Adrenal gland (tissue), 5 donors: ENCODE data around the gene MARF1.

Source experiments
- POLR2A ChIP-seq, 2 donors: fragments of 450-650 bp; IDR thresholded peaks; one replicate each; pipeline ENCODE4 v1.6.1; 2017; ENCODE audit warnings: antibody characterized with exemption in 2 of 2, mild to moderate bottlenecking in 2 of 2, moderate library complexity in 1 of 2
- TF ChIP-seq, protein P1 (sequence below), 6 experiments: fragments of 450-650 bp in 4 of 6; fragments of 200-600 bp in 2 of 6; sonication (generic) in 1 of 6; IDR thresholded peaks; 1 replicate in 5 of 6; 2 replicates in 1 of 6; pipeline versions ENCODE4 v1.5.1 to v1.8.0; 2016 to 2021; ENCODE audit warnings: antibody characterized with exemption in 6 of 6, mild to moderate bottlenecking in 2 of 6, moderate library complexity in 1 of 6
- donor health status: DM: no; HTN: no; CAD: no.

DNA sequence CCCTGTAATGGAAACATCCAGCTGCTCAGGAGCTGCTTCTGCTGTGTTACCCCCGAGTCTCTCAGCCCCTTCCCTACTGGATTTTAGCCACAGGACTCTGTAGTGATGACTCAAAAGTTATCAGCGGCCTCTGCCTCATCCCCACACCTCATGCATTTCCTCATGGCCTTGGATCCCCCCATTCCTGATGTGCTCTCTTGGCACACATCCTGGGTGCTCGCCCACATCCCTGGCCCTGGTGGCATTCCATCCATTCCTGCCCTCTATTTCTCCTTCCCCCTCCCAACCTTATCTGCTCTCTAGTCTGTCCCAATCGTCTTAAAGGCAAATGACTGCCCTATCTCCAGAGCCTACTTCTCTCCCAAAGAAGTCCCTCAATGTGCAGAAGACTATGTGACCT is 24.6 kb downstream of the MARF1 start:
- TF ChIP-seq, protein P1, sequence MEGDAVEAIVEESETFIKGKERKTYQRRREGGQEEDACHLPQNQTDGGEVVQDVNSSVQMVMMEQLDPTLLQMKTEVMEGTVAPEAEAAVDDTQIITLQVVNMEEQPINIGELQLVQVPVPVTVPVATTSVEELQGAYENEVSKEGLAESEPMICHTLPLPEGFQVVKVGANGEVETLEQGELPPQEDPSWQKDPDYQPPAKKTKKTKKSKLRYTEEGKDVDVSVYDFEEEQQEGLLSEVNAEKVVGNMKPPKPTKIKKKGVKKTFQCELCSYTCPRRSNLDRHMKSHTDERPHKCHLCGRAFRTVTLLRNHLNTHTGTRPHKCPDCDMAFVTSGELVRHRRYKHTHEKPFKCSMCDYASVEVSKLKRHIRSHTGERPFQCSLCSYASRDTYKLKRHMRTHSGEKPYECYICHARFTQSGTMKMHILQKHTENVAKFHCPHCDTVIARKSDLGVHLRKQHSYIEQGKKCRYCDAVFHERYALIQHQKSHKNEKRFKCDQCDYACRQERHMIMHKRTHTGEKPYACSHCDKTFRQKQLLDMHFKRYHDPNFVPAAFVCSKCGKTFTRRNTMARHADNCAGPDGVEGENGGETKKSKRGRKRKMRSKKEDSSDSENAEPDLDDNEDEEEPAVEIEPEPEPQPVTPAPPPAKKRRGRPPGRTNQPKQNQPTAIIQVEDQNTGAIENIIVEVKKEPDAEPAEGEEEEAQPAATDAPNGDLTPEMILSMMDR (IDR thresholded peaks at IDR 0.05), result no peak
- no peak for TF ChIP-seq POLR2A (IDR thresholded peaks at IDR 0.05)
